Myocyte (in vitro differentiated cells): ENCODE results near the gene CYP26B1. TPM values are rescaled to one million over a fixed set of nuclear protein-coding genes. Genes with fewer than 3 reads are reported as not detected.

Experiments used
- DNase-seq: peaks from one replicate; pipeline ENCODE4 v3.0.0-alpha.2; 2012; ENCODE audit warnings: low read depth
- total RNA-seq: library from RNA; depleted of rRNA; stranded (reverse); fragments of >200 nt; gene quantifications from 2 replicates; pipeline ENCODE4 v1.2.3, GENCODE V29; 2014

Gene CYP26B1
- total RNA-seq, 1 donor from 2014 or later: 0.19 TPM

GRCh38 chr2:72141881-72142451 lies 5.7 kb downstream of the CYP26B1 start:
- DNase-seq: no peak

DNA sequence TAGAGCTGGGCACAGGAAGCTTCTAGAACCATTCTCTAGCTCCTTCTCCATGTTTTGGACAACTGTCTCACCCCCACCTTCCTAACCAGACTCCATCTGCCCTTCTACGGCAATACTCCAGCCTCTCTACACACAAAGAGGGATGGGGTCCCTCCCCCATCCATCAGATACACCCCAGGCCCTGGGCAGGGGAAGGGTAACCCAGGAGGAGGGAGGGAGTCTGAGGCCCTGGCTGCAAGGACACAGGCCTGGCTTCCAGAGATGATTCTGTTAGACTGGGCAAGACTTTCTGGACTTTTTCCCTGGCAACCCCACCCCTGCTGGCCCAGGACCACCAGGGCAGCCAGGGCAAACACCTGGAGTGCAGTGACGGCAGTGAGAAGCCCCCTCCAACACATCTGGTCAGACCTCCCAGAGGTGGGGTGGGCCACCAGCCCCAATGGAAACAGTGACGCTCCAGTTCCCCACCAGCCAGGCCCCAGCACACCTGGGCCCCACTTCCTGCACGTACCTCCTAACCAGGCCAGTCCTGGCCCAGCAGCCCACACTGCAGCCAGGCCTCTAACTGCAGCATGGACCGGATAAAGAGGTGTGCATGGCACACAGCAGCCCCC lies 6.5 kb downstream of the CYP26B1 start:
- no peak for DNase-seq

- no peak for DNase-seq
Observed at GRCh38 chr2:72140621-72140960, 7.1 kb downstream of the CYP26B1 start.

GRCh38 chr2:72139874-72140620 lies 7.6 kb downstream of the CYP26B1 start:
- peak; percentile 35 for DNase-seq

- no peak for DNase-seq
Observed at GRCh38 chr2:72139471-72139873, 8.2 kb downstream of the CYP26B1 start.

DNA sequence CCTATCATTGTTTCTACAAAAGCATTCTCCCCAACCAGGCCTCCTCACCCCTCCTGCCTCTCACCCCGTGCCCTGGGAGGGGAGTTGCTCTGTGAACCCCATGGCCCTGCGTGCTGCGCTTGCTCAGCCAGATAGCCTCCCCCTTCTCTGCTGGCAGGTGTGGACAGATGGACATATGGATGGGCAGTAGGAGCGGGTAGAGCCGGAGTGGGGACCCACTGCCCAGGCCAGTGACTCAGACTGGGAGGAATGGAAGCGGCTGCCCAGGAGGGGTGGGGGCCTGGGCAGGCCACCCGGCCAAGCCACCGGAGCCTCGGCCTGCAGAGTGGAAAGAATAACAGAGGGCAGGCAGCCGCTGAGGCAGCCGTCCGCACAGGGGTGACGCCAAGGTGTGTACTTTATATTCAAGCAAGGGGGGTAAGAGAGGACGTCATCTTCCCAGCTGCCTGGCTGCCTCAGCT lies 8.7 kb downstream of the CYP26B1 start:
- DNase-seq: peak; percentile 46

DNA sequence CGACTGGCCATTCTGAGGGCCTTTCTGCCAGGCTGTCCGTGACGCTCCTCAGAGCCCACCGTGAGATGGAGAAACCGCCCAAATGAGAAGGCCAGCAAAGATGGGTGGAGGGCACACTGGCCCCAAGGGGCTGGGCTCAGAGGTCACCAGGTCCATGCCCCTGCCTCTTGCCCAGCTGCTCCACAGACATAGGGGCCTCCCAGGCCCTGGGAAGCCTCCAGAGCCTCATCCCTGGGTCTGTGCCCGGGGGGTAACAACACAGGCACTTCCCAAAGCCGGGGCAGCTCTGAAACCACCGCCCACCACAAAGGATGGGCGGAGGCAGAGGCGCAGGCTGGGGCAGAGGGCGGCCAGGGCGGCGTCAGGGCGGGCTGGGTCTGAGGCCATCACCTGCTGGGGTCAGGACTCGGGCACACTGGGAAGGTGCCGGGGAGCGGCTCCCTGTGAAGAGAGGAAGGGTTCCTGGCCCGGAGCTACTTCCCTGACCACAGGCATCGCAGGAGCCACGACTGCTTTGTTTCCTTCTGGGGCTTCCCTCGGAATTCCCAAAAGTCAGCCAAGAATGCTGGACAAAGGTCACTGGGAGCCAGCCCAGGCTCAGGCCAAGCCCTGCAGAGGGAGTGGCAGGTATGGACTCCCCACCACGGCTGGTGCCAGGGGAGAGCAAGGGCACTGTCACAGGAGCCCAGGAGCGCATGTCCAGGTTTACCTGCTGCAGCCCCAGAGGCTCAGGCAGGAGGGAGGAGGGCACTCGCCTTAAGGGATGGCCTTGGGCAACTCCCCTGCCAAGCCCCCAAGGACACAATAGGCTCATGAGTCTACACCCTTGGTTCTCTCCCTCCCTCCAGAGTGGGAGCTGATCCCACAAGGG lies 9.4 kb downstream of the CYP26B1 start:
- DNase-seq: peak; percentile 58

- DNase-seq: peak; percentile 67
Observed at GRCh38 chr2:72137498-72138010, 10.1 kb downstream of the CYP26B1 start.

DNA sequence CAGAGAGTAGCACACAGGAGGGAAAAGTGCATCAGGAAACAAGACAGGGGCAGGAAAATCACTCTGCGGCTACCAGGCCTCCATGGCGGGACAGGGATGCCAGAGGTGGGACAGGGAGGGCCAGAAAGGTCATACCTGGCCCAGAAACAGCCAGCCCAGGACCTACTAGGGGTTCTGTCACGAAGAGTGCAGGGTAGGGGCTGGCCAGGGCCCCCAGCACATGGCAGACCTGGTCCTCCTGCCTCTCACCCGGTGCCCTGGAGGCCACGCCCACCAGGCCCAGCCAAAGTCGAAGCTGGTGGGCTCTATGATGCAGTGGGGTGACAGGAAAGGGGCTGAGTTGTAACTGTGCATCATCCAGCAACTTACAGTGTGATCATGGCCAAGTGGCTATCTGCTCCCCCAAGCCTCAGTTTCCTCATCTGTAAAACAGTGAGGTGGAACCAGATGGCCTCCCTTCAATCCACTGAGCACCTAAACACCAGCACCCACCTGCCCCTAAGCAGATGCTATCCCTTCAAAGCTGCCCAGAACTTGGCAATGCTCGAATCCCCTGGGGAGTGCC lies 10.6 kb downstream of the CYP26B1 start:
- no peak for DNase-seq

DNA sequence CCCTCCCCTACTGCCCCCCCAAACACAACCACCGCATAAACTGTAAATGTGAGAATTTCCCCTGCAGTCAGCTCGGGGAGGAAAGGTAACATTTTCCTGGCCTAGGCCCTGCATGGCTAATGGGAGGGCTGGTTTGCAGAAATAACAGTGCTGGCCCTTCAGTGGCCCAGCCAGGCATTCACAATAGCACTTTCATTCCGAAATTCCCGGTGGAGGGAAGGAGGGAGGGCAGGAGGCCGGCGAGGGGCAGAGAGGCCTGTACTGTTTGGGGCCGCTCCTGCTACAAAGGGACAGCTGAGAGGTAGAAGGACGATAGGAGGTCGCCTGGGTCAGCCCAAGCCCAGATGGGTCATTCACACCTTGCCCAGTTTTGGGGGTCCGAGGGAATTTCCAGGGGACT lies 11.3 kb downstream of the CYP26B1 start:
- DNase-seq: no peak

- DNase-seq: no peak
Observed at GRCh38 chr2:72135921-72136320, 11.7 kb downstream of the CYP26B1 start.

GRCh38 chr2:72134997-72135800 lies 12.5 kb downstream of the CYP26B1 start:
- DNase-seq: no peak

DNA sequence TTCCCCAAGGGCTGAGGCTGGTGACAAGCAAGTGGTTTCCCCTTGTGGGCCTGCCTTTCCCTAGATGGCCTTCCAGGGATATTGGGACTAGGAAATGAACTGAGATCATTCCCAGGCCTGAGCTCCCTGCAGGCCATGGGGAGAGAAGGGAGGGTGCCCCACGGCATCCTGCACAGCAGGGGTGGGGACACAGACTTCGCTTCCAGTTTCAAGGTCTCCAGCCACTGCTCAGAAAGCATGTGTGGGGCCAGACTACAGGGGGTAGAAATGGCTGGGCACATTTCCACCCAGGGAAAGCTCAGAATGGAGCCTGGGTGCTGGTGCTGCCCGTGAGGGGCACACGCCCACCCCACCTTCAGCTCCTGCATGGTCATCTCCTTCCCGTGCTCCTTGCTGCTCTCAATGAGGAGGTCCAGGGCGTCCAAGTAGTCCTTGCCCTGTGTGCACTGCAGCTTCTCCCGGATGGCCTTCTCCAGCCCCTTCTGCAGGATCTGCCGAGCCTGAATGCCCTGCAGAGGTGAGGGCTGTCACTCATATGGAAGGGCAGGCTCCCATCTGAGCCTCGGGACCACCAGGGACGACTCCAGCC lies 13.2 kb downstream of the CYP26B1 start:
- DNase-seq: no peak

GRCh38 chr2:72133721-72134407 lies 13.8 kb downstream of the CYP26B1 start:
- DNase-seq: no peak

- no peak for DNase-seq
Observed at GRCh38 chr2:72132981-72133720, 14.5 kb downstream of the CYP26B1 start.

- DNase-seq: no peak
Observed at GRCh38 chr2:72131916-72132841, 15.5 kb downstream of the CYP26B1 start.

DNA sequence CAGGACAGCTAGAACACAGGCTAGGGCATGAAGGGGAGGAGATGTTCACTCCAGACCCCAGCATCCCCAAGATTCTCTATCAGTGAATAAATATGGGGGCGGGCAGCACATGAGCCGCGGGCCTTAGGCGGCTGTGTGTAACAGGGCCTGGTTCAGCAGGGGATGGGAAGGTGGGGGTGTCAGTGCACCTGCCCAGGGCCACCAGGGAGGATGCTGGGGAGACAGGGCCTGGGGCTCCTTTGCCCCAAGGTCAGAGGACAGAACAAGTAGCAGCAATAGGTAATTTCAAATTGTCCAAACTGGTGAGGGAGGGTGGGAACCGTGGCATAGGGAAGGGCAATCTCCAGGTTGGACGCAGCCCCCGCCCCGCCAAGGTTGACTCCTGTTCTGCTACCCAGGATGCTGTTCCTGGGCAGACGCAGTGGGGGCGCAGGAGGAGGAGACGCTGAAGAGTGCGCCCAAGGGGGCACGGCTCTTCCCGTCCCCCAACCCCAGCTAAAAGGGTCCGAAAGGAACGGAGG lies 16.2 kb downstream of the CYP26B1 start:
- DNase-seq: no peak
